Measurements from ENCODE around the gene MLLT10.
"Not testable (repeated sequence)": the region's sequence is repeated elsewhere in the genome, so short reads cannot be mapped to it uniquely, and the experiment has no call there.

The MLLT10 gene

DNA sequence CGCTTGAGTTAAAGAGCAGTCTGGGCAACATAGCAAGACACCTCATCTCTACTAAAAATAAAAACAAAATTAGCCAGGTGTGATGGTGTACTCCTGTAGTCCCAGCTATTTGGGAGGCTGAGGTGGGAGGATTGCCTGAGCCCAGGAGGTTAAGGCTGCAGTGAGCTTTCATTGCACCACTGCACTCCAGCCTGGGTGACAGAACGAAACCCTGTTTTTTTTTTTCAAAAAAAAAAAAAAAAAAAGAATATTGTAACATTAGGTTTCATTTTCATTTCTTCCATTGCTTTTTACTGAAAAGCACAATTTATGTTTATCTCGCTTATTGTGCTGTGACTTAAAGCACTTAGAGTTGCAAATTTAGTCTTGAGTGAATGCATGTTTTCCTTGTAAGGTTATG, 80.0 kb downstream of the MLLT10 start (continued):
- no peak for TF ChIP-seq ZNF70 (CRISPR knock-in tag; IDR thresholded peaks at IDR 0.05)

DNA sequence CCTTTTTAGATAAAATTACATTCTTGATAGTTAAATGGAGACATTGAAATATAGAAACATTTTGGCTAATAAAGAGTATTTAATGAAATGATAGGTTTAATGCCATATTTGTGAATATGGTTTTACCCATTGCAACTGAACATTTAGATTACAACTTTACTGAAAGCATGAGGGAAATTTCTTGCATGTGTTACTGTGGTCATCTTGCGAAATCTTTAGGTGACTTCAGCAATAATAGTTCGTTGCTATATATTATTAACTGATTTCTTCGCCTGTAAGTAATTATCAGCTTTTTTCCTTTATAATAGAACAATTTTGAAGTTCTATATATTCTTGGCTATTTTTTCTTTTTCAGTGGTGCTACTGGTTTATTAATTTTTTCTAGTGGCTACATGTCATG, 83.2 kb downstream of the MLLT10 start:
- TF ChIP-seq ARNTL (CRISPR knock-in tag; IDR thresholded peaks at IDR 0.05; ENCODE audit: borderline replicate concordance, low read depth) (no peak), OSR1 (CRISPR knock-in tag; IDR thresholded peaks at IDR 0.05) (no peak), GLIS3 (CRISPR knock-in tag; IDR thresholded peaks at IDR 0.05) (no peak), ZNF70 (CRISPR knock-in tag; IDR thresholded peaks at IDR 0.05) (no peak)
- TF ChIP-seq, protein P1, sequence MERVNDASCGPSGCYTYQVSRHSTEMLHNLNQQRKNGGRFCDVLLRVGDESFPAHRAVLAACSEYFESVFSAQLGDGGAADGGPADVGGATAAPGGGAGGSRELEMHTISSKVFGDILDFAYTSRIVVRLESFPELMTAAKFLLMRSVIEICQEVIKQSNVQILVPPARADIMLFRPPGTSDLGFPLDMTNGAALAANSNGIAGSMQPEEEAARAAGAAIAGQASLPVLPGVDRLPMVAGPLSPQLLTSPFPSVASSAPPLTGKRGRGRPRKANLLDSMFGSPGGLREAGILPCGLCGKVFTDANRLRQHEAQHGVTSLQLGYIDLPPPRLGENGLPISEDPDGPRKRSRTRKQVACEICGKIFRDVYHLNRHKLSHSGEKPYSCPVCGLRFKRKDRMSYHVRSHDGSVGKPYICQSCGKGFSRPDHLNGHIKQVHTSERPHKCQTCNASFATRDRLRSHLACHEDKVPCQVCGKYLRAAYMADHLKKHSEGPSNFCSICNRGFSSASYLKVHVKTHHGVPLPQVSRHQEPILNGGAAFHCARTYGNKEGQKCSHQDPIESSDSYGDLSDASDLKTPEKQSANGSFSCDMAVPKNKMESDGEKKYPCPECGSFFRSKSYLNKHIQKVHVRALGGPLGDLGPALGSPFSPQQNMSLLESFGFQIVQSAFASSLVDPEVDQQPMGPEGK (CRISPR knock-in tag; IDR thresholded peaks at IDR 0.05; ENCODE audit: borderline replicate concordance) = no peak
- TF ChIP-seq, protein P2, sequence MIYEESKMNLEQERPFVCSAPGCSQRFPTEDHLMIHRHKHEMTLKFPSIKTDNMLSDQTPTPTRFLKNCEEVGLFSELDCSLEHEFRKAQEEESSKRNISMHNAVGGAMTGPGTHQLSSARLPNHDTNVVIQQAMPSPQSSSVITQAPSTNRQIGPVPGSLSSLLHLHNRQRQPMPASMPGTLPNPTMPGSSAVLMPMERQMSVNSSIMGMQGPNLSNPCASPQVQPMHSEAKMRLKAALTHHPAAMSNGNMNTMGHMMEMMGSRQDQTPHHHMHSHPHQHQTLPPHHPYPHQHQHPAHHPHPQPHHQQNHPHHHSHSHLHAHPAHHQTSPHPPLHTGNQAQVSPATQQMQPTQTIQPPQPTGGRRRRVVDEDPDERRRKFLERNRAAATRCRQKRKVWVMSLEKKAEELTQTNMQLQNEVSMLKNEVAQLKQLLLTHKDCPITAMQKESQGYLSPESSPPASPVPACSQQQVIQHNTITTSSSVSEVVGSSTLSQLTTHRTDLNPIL (CRISPR knock-in tag; IDR thresholded peaks at IDR 0.05; ENCODE audit: low read depth) = no peak
- no peak for ATAC-seq

DNA sequence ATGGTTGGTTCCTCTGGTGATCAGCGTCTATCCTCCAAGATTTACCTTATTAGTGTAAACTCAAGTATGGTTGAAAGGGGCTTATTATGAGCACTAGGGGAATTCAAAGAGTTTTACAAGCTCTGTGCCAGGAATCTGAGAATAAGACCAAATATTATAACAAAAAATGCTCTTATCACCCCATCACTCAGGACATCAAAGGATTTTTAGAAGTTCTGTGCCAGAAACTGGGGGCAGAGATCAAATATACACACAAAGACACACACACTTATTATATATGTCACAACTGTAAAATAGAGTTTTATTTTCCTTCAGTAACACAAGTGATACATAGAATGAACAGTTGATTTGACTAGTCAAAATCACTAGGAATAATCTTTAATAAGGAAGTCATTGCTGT, 89.3 kb downstream of the MLLT10 start:
- TF ChIP-seq ISL1 (CRISPR knock-in tag; IDR thresholded peaks at IDR 0.05) (no peak), OSR1 (CRISPR knock-in tag; IDR thresholded peaks at IDR 0.05) (no peak), TOX (CRISPR knock-in tag; IDR thresholded peaks at IDR 0.05; ENCODE audit: borderline replicate concordance) (no peak), ZNF70 (CRISPR knock-in tag; IDR thresholded peaks at IDR 0.05) (no peak), CSDC2 (CRISPR knock-in tag; IDR thresholded peaks at IDR 0.05) (no peak), SNAI2 (CRISPR knock-in tag; IDR thresholded peaks at IDR 0.05) (no peak)
- TF ChIP-seq, protein P2 (CRISPR knock-in tag; IDR thresholded peaks at IDR 0.05; ENCODE audit: low read depth) = no peak
- no peak for ATAC-seq

DNA sequence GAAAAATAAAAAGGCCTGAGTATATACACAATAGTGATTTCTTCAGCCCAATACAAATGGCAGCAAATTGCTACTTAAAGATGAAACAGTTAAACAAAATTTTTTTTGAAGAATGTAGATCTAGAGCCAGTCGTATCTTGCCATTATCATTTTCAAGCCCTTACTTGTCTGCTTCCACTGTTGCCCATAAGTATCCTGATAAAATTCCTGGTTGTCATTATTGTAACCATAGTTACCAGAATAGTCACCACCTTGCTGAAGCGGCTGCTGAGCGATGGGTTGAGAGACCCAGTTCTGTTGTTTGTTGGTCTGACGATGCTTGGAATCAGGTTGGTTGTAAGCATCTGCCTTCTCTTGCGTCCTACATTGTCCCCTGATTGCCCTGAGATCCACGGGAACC, 90.4 kb downstream of the MLLT10 start:
- not testable (repeated sequence) for ATAC-seq

DNA sequence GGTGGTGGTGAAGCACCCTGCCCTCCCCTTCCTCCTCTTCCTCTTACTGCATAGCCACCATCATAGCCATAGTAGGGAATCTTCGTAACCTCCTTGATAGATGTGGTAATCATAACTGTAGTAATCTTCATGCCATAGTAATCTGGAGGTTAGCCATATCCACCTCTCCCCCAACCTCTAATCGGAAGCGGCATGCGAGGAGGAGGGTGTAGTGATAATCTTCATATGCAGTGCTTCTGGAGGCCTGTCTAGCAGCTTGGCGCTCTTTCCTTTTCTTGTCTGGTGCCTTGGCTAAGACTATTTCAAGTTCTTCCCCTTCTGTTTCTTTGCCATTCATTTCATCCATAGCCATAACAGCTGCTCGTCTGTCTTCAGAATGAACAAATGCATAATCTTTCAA, 90.9 kb downstream of the MLLT10 start:
- no peak for ATAC-seq
- TF ChIP-seq, protein P2 (CRISPR knock-in tag; IDR thresholded peaks at IDR 0.05; ENCODE audit: low read depth) = no peak
- no peak for TF ChIP-seq CSDC2 (CRISPR knock-in tag; IDR thresholded peaks at IDR 0.05)
- no peak for TF ChIP-seq SNAI2 (CRISPR knock-in tag; IDR thresholded peaks at IDR 0.05)
- no peak for TF ChIP-seq ISL1 (CRISPR knock-in tag; IDR thresholded peaks at IDR 0.05)
- TF ChIP-seq GLIS3 (CRISPR knock-in tag; IDR thresholded peaks at IDR 0.05) = no peak
- no peak for TF ChIP-seq PPARA (CRISPR knock-in tag; IDR thresholded peaks at IDR 0.05; ENCODE audit: borderline replicate concordance)
- TF ChIP-seq ZNF70 (CRISPR knock-in tag; IDR thresholded peaks at IDR 0.05) = no peak
- TF ChIP-seq, protein P3, sequence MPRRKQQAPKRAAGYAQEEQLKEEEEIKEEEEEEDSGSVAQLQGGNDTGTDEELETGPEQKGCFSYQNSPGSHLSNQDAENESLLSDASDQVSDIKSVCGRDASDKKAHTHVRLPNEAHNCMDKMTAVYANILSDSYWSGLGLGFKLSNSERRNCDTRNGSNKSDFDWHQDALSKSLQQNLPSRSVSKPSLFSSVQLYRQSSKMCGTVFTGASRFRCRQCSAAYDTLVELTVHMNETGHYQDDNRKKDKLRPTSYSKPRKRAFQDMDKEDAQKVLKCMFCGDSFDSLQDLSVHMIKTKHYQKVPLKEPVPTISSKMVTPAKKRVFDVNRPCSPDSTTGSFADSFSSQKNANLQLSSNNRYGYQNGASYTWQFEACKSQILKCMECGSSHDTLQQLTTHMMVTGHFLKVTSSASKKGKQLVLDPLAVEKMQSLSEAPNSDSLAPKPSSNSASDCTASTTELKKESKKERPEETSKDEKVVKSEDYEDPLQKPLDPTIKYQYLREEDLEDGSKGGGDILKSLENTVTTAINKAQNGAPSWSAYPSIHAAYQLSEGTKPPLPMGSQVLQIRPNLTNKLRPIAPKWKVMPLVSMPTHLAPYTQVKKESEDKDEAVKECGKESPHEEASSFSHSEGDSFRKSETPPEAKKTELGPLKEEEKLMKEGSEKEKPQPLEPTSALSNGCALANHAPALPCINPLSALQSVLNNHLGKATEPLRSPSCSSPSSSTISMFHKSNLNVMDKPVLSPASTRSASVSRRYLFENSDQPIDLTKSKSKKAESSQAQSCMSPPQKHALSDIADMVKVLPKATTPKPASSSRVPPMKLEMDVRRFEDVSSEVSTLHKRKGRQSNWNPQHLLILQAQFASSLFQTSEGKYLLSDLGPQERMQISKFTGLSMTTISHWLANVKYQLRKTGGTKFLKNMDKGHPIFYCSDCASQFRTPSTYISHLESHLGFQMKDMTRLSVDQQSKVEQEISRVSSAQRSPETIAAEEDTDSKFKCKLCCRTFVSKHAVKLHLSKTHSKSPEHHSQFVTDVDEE (CRISPR knock-in tag; IDR thresholded peaks at IDR 0.05) = no peak
- no peak for TF ChIP-seq TCF4 (CRISPR knock-in tag; IDR thresholded peaks at IDR 0.05; ENCODE audit: borderline replicate concordance)
- no peak for TF ChIP-seq ARNTL (CRISPR knock-in tag; IDR thresholded peaks at IDR 0.05; ENCODE audit: borderline replicate concordance, low read depth)

DNA sequence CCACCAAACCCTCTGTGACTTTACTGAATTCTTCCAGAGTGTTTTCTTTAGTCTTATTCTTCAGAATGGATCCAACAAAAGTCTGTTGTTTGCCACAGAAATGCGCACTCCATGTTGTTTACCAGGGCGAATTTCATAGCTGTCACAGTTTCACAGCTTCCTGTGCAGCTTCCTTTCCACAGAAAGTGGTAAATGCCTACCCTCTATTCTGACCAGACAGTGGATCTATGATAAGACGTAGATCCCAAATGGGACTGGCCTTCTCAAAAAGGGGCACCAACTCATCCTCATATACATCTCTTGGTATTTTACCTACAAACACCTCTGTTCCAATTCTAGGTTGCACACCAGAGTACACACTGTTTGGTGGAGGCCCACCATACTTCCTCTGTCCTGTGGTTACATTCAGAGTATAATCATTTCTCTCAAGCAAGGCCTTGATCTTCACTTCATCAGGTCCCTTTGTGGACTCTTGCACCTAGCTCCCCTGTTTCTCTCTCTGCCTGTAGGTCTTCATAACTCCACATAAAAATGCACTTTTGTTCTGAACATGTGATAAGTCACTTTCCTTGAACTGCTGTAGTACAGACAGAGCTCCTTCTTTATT, 91.7 kb downstream of the MLLT10 start:
- ATAC-seq = no peak
- TF ChIP-seq, protein P3 (CRISPR knock-in tag; IDR thresholded peaks at IDR 0.05) = no peak
- TF ChIP-seq ARNTL (CRISPR knock-in tag; IDR thresholded peaks at IDR 0.05; ENCODE audit: borderline replicate concordance, low read depth) (no peak), ESRRG (CRISPR knock-in tag; IDR thresholded peaks at IDR 0.05) (no peak), ZNF565 (CRISPR knock-in tag; conservative IDR thresholded peaks at IDR 0.05; ENCODE audit: low read depth) (no peak), TCF4 (CRISPR knock-in tag; IDR thresholded peaks at IDR 0.05; ENCODE audit: borderline replicate concordance) (no peak), ZFP3 (CRISPR knock-in tag; IDR thresholded peaks at IDR 0.05) (no peak), CSDC2 (CRISPR knock-in tag; IDR thresholded peaks at IDR 0.05) (no peak)
- TF ChIP-seq, protein P4, sequence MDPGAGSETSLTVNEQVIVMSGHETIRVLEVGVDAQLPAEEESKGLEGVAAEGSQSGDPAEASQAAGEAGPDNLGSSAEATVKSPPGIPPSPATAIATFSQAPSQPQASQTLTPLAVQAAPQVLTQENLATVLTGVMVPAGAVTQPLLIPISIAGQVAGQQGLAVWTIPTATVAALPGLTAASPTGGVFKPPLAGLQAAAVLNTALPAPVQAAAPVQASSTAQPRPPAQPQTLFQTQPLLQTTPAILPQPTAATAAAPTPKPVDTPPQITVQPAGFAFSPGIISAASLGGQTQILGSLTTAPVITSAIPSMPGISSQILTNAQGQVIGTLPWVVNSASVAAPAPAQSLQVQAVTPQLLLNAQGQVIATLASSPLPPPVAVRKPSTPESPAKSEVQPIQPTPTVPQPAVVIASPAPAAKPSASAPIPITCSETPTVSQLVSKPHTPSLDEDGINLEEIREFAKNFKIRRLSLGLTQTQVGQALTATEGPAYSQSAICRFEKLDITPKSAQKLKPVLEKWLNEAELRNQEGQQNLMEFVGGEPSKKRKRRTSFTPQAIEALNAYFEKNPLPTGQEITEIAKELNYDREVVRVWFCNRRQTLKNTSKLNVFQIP (CRISPR knock-in tag; IDR thresholded peaks at IDR 0.05; ENCODE audit: borderline replicate concordance, low read depth) = no peak
